Measurements from ENCODE around the gene ZNF415. TPM values are rescaled to one million over a fixed set of nuclear protein-coding genes. Genes with fewer than 3 reads are reported as not detected.
"Not testable (repeated sequence)": the region's sequence is repeated elsewhere in the genome, so short reads cannot be mapped to it uniquely, and the experiment has no call there.

Gene ZNF415
- total and polyA plus RNA-seq, 8 donors = 7.2 to 24.8 (median 23.4) TPM

DNA sequence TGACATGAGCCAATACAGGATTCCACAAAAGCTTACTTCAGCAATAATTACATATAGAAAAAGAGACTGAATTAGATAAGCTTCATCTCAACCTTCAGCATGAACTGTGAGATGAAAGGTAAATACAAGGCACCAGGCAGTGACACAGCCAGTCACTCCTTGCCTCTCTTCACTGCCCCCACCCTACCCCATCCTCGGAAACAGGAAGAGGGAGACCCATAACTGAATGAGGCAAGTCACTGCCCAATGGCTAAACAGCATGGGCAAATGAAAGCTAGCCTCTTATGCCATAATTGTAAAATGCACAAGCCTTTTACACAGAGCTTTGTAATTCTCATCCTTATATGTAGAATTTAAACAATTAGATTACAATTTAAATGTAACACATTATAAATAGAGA, 31.2 kb downstream of the ZNF415 start:
- peaks cover 0 to 4% of the 10 kb centered on the region in 2 donors for H3K9me3 ChIP-seq
- H3K4me3 ChIP-seq = peak overlapping the region in 1 of 2 donors; percentile 77
- intact Hi-C loops (cut with DNase I) = no loop called here
- peaks cover 16 to 25% of the 10 kb centered on the region in 2 donors for H3K4me1 ChIP-seq
- H3K27ac ChIP-seq = no peak overlapping the region
- peaks cover 0 to 25% of the 10 kb centered on the region in 2 donors for H3K36me3 ChIP-seq
- no peaks in the 10 kb centered on the region for H3K27me3 ChIP-seq
- TF ChIP-seq, protein P1, sequence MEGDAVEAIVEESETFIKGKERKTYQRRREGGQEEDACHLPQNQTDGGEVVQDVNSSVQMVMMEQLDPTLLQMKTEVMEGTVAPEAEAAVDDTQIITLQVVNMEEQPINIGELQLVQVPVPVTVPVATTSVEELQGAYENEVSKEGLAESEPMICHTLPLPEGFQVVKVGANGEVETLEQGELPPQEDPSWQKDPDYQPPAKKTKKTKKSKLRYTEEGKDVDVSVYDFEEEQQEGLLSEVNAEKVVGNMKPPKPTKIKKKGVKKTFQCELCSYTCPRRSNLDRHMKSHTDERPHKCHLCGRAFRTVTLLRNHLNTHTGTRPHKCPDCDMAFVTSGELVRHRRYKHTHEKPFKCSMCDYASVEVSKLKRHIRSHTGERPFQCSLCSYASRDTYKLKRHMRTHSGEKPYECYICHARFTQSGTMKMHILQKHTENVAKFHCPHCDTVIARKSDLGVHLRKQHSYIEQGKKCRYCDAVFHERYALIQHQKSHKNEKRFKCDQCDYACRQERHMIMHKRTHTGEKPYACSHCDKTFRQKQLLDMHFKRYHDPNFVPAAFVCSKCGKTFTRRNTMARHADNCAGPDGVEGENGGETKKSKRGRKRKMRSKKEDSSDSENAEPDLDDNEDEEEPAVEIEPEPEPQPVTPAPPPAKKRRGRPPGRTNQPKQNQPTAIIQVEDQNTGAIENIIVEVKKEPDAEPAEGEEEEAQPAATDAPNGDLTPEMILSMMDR (IDR thresholded peaks at IDR 0.05) = no peak
- no peak for DNase-seq
- ATAC-seq = no peak

DNA sequence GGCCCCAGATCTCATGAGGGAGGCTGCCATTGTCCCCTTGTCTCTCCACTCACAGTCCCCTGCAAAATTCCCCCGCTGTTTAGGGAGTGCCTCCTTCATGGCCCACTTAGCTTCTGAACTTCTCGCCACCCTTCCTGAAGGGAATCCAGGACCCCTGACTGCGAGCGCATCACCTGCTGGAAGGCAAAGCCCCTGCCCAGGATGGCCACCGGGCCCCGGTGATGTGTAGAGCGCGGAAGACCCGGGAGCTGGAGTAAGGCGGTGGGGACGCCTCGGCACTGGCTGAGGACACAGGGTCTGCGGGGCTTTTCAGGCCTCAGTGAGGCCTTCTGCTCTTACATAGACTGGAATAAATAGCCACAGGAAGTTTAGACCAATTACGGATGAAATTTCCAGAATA, 34.1 kb downstream of the ZNF415 start:
- ATAC-seq; H3K4me3 ChIP-seq; DNase-seq; H3K27ac ChIP-seq; H3K27me3 ChIP-seq; H3K9me3 ChIP-seq; intact Hi-C loops (cut with DNase I): not testable (repeated sequence)
- Histone ChIP-seq H3K4me1 (peaks cover 12 to 20% of the 10 kb centered on the region in 2 donors), H3K36me3 (peaks cover 0 to 36% of the 10 kb centered on the region in 2 donors)

DNA sequence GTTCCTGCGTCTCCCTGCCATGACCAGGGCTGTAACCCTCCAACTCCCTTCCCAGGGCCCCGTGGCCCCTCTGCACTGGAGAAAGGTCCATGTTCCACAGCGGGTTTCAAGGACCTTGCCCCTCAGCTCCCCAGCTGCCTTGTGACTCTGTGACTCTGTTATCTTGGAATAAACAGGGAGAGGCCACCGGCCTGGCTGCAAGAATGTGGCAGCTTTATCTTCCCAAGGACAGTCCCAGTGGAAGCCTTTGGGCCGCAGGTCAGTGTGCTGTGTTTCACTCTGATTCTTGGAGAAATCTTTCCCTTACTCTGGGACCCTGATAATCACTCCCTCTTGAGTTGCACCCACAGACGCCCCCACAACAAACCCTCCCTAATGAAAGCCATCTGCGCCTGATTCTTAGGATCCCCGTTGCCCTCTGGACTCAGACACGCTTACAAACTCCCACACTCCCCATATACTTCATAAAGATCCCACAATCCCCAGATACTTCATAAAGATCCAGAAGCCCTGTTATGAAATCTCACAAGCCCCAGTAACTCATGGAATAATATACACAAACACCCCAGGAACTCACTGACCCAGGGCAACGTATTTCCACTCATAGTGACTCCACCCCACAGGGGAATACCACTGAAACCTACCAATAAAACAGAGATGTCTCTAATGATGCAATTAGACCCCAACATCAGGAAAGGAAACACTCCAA, 35.6 kb downstream of the ZNF415 start:
- ATAC-seq; H3K4me3 ChIP-seq; H3K27me3 ChIP-seq; intact Hi-C loops (cut with DNase I); H3K27ac ChIP-seq; DNase-seq; H3K9me3 ChIP-seq: not testable (repeated sequence)
- peaks cover 0 to 42% of the 10 kb centered on the region in 2 donors for H3K36me3 ChIP-seq
- peaks cover 7 to 14% of the 10 kb centered on the region in 2 donors for H3K4me1 ChIP-seq

DNA sequence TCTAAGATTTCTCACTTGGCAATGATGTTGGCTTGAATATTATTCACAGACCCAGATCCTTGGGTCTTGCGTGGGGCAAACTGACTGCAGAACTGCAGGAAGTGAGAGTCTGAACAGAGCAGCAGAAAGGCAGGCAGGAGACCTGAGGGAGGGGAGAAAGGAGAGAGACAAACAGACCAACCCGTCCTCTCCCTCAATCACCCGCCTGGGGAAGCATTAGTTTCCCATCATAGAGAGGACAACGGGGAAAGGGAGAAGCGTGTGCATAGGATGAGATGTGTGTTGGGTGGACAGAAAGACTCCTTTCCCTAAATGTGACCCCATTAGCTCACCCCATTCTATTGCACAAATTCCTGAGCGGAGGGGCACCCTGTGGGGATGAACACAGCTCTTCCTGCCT, 36.1 kb downstream of the ZNF415 start:
- H3K36me3 ChIP-seq = peaks cover 0 to 46% of the 10 kb centered on the region in 2 donors
- H3K4me3 ChIP-seq; H3K9me3 ChIP-seq; H3K4me1 ChIP-seq; ATAC-seq; H3K27me3 ChIP-seq; intact Hi-C loops (cut with DNase I); DNase-seq; H3K27ac ChIP-seq: not testable (repeated sequence)

DNA sequence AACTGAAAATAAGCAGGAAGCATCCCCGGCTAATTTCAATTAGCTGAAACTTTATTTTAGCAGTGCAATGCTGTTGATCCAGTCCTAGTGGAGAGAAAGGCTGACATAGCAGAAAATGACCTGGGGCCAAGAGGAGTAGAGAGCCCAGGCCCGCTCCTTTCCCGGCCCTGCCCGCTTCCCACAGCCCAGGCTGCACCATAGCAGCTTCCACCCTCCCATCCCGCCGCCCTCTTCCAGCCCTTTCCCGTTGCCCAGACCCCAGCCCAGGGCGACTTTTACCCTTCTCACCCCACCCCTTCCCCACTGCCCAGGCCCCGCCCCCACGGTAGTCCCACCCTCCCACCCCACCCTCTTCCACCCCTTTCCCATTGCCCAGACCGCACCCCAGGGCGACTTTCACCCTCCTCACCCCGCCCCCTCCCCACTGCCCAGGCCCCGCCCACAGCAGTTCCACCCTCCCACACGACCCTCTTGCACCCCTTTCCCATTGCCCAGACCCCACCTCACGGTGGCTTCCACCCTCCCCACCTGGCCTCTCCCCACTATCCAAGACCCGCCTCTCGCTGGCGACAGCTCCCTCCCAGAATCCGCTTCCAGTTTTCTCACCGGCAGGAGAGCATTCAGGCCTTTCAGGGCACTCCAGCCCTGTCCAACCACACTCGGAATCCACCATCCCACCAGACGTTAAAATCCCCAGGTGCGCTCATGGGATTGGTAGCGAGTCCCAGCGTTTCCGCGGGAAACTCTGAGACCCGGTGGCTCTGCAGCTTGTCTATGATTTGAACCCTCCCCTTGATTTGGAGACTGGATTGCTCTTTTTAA, 37.7 kb downstream of the ZNF415 start:
- no peak for DNase-seq
- Histone ChIP-seq H3K4me1 (no peaks in the 10 kb centered on the region), H3K27ac (no peak overlapping the region), H3K4me3 (no peak overlapping the region), H3K27me3 (no peaks in the 10 kb centered on the region), H3K9me3 (peaks cover 0 to 5% of the 10 kb centered on the region in 2 donors), H3K36me3 (peaks cover 0 to 62% of the 10 kb centered on the region in 2 donors)
- intact Hi-C loops (cut with DNase I) = no loop called here
- TF ChIP-seq, protein P1 (IDR thresholded peaks at IDR 0.05) = no peak
- no peak for ATAC-seq

DNA sequence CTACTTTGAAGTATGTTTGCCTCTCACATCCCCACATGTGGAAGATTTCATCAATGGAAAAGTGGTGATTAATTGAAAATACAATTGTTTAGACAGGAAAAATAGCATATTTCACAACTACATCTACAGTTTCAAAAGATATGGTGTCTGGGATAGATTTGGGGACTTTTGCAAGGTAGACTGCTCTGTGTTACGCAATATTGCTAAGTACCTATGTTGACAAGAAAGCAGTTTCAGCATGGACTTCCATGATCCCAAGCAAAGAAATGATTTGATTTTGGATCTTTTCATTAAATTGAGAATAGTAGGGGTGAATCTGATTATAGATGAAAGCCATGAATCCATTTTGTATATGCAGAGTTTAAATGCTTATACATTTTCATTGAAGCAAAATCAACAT, 40.0 kb downstream of the ZNF415 start:
- Histone ChIP-seq H3K27me3 (no peaks in the 10 kb centered on the region), H3K36me3 (peaks cover 0 to 61% of the 10 kb centered on the region in 2 donors), H3K4me3 (no peak overlapping the region), H3K9me3 (peaks cover 0 to 3% of the 10 kb centered on the region in 2 donors), H3K27ac (no peak overlapping the region), H3K4me1 (no peaks in the 10 kb centered on the region)
- TF ChIP-seq, protein P1 (IDR thresholded peaks at IDR 0.05) = no peak
- DNase-seq (no peak), ATAC-seq (no peak)
- intact Hi-C loops (cut with DNase I) = no loop called here

All from left lung (tissue), 10 donors.